GM10847 (cell line): ENCODE measurements around the gene RUFY1.

ENCODE experiments used
- POLR2A ChIP-seq: IDR thresholded peaks from 2 replicates; pipeline ENCODE4 v1.6.1; 2011; ENCODE audit not compliant: insufficient read length; ENCODE audit errors: extremely low read depth

RUFY1 gene

DNA sequence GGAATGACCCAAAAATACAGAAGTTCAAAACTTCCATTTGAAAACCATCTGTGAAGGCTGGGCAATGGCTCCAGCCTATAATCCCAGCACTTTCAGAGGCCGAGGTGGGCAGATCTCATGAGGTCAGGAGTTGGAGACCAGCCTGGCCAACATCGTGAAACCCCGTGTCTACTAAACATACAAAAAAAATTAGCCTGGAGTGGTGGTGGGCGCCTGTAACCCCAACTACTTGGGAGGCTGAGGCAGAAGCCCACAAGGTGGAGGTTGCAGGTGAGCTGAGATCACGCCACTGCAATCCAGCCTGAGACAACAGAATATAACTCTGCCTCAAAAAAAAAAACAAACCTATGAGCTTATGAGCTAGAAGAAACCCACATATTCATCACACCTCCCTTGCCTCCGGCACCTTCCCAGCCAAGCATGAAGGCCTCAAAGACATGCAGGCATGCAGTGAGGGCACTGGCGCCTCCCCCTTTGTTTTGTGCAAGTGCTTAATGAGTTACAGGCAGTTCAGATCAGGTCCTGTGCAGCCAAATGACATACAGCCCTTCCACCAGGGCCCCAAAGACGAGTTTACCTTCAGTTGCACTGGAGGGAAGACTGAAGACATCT lies 63.2 kb downstream of the RUFY1 start:
- TF ChIP-seq POLR2A: no peak

DNA sequence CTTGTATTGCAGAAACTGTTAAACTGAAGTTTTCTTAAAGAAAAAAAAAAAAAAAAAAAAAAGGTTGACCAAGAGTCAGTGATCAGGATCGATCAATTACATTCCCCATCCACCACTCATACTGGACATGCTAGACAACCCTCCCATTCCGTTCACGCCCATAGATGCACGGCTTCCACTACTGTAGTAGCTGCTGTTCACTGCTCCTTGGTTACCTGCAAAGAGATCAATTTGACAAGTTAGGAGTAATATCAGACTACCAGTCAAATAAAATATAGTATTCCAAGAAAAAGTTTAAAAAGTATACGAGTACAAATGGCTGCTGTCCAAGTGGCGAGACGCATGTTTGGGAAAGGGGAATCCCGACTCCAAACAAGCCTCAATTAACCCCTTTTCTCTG lies 64.4 kb downstream of the RUFY1 start:
- TF ChIP-seq POLR2A: no peak

DNA sequence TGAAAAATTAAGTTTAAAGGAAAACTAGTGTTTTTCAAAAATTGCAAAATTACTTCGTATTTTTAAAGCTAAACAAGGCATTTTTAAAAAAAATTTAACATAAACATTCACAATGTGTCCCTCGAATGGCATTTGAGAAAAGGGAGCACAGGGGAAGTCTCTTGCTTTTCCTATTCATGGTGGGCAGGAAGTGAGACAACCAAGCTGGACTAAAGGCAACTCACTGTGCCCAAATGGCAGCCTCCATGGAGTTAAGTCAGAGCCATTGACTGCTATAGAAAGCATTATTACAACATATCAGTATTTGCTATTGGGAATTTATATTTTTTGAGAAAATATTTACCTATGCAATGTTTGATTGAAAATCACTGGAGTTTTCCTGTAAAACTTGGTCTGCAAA lies 64.8 kb downstream of the RUFY1 start:
- TF ChIP-seq POLR2A: no peak

DNA sequence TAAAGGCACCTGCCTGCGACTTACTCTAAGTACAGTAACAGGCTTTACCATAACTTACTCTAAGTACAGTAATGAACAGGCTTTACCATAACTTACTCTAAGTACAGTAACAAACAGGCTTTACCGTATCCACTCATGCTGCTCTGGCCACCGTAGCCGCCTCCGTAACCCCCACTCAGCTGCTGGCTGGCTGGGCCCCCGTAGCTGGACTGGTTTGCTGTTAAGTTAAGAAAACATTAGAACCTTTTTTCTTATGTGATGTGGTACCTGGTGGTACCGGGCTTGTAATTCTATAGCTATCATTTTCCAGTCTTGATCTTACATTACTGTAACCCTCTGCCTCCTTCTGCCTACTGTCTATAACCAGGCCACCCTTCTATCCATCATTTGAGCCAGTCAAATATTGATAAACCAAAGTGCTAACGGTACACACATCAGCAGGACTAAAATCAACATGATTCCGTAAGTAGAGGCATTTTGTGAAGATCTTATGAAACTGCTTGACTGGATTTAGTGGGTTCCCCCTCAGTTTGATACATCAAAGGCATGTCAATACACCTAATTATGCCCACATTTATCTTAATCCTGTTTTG lies 65.7 kb downstream of the RUFY1 start:
- TF ChIP-seq POLR2A: no peak

DNA sequence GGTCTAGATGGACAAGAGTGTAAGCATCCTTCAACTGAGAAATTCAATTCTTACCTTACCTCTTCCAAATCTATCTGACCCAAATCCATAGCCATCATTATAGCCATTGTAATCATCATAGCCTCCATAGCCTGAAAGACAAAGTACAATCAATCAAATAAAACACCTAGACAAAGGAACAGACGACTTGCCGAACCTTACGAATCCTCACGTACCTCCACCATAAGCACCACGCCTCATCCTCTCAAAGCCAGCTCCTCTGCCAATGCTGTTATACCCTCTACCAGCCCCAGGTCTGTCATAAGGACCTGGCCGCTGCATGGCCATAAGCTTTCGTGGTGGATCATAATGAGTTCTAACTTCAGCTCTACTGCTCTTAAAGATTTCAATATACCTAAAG lies 67.6 kb downstream of the RUFY1 start:
- no peak for TF ChIP-seq POLR2A

DNA sequence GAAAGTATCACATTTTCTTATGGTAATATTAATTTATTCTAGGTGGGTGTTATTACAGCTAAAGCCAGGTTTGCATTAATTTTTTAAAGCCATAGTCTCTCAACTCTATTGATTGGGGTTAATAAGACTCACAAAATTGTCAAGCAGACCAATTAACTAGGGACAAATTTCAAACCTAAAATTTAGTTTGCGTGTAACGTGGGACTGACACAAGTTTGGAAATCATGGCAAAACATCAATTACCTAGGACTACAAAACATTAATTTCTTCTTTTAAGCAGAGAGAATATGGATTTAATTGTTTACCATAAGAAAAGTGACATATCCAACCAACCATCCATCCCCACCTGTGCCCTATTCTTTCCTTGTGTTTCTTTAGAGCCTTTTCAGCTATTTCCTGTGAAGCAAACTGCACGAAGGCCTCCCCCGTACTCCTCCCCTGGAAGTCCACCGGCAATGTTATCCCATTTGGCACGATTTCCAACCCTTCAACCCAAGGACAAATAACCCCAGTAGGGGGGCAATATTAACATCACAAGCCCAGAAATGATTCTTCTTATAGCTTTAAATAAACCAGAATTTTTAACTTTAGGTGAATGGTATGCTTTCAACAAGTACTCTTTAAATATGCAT lies 68.7 kb downstream of the RUFY1 start:
- TF ChIP-seq POLR2A: no peak

DNA sequence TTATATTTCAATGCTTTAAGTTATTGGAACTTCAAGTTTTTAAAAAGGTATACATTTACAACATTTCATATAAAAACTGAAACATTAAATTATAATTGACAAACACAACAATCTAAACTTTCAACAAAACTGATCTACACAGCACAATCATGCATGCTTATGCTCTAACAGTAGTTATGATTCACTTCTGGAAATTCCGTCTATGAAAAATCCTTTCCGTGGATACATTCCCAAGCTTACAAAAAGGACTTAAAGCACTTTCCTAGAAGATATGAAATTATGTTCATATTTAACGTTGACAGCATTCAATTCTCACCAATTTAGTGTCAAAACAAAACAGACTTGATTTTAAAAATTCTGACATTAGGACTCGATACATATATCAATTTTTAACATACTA lies 69.4 kb downstream of the RUFY1 start:
- no peak for TF ChIP-seq POLR2A

DNA sequence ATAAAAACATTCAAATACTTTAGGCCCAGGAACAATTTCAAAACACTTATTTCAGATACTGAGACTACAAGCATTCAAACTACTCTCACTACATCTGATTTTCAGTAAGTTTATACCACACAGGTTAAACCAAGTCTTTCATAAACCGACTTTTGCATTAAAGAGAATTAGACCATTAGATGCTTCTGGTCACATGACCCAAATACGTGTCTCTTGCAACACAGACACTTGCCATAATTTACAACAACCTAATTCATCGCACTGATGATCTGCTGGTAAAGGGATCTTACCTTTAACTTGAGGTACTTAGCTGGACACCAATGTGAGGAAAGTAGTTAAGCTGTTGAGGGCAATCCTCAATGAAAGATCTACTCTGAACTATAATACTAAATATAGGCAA lies 69.9 kb downstream of the RUFY1 start:
- TF ChIP-seq POLR2A: no peak

DNA sequence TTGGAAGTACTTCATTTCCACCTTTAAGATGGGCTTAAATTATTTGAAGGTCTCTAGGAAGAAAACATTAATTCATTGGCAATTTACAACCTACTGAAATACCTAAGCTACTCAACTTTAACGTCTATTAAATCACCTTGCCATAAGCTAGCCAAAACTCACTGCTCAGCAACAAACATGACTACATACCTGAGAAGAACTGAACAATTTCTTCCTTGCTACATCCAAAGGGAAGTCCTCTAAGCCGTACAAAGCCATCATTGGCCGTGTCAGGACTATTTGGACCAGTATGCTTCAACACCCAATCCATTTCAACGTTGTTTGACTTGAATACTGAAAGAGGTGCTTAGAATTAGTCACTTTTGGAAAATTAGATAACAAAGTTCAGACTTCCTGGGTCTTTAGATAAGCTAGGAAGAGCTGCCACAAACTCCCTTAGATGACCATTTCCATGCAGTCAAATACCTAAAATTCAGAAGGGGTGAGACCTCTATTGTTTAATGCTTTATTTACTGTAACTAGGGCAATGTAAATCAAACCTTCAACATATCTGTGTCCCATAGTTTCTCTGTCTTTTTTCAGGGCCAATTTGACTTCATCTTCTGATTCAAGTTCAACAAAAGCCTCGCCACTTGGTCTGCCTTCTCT lies 70.5 kb downstream of the RUFY1 start:
- no peak for TF ChIP-seq POLR2A

DNA sequence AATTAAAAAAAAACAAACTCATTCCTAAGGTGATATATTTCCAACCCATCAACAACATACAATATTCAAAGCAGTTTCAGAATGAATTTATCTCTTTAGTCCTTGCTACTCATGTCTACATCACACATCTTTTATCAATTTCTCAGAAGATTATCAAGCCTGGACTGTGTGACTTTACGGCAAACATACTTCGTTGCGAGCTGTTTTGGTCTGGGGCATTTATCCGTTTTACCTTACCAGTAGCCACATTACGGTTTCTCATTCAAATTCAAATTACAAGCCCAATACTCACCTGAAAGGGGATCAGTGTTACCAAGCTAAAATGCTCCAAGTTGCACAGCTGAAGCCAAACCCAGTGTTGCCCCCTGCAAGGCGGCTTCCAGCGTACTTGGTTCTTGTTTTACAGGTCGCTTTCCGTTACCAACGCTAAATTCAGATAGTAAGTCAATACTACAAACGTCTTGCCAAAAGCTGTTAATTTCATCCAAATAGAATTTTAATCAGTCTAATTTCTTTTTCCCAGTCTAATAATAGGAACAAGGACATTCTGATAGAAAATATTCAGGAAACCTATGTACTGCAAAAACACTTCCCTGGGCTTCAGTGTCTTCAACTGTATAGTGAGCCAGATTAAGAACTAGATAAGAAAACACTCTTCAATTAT lies 71.3 kb downstream of the RUFY1 start:
- TF ChIP-seq POLR2A: no peak

DNA sequence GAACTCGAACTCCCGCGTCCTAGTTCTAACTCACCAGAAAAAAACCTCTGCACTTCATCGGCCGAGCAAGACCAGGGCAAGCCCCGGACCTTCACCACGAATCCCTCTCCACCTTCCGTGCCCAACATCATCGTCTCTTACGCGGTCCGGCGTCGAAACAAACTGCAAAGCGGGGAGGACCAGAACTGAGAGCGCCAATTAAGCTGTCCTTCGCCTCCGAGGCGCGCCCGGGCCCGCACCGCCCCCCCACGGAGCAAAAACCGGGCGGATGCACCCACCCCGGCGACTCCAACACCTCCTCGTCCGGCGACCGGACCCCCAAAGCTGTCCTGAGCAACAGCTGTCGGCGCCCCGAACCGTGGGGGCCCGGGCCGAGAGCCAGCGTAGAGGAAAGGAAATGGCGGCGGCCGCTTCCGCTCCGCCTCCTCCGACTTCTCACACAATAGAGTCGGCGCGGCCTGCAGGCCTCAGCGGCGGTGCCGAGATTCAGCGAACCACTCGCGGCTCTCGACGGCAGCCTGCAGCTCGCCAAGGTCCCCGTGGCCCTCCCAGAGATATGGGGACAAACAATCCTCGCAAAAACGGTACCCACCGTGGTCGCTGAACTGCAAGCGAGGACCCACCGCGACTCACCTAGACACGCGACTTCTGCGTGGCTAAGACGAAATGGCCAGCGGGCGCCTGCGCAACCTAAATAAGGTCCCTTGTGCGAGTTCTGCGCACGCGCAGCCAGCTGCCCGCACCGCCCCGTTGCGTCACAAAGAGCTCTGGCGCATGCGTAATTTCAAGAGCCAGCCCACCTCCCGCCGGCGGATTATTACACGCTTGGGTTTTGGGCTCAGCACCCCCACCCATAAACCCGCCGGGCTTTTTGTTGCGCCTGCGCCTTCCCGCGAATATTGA lies 72.9 kb downstream of the RUFY1 start, which contains the start of gene HNRNPH1:
Gene HNRNPH1 (minus strand): TSS at position 669 of the 903 bp plus-strand sequence. CDS start 538 bp downstream, at position 131.
- TF ChIP-seq POLR2A: peak; percentile 100

DNA sequence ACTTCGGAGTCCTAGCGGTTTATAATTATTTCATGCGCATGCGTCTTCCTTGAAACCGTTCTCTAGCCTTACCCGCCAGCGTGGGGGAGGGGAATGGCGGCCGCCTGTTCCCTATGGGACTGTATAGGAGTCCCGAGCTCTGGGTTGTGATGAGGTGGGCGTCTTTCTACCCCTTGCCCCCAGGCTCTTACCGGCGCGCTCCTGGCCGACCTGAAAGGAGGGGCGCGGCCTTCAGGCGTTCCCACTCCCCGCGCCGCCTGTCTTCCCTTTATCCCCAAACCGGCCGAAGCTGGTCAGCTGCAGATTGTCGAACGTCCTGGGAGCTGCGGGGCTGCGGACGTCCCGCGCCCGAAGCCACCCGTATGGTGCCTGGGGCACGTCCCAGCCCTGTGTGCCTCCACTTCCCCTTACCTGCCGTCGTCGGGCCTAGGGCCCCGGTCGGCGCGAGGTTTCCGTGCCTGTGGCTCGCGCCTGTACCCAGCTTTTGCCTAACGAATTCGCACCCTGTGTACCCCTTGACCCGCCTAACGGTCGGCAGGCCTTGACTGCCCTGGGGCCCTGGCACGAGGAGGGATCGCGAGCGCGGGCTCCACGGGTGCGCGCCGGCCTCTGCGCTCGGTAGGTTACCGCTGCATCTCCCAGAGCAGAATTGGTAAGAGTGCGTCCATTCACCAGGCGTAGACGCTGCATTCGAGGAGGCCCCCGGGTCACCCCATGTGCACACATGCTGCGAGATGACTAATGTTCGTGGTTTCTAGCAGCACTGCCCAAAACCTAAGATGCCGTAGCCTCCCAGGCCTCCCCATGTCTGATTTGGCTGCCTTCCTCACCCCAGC lies 73.8 kb downstream of the RUFY1 start:
- TF ChIP-seq POLR2A: no peak

DNA sequence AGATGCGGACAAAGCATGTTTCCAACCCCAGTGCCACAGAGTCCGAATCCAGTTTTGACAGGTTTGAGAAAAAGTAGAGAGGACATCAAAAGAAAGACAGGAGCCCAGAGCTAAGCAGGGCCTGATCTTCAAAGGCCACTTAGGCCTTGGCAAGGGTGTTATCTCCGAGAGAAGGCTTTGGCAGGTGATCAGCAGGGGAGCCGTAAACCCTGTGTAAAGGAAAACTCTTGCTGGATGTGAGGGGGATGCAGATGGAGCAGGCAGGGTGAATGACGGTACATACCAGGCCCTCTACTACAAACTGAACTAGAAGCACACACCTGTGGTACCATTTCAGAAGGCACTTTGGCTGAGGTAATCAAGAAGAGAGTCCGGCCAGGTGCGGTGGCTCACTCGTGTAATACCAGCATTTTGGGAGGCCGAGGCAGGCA lies 74.5 kb downstream of the RUFY1 start:
- no peak for TF ChIP-seq POLR2A

DNA sequence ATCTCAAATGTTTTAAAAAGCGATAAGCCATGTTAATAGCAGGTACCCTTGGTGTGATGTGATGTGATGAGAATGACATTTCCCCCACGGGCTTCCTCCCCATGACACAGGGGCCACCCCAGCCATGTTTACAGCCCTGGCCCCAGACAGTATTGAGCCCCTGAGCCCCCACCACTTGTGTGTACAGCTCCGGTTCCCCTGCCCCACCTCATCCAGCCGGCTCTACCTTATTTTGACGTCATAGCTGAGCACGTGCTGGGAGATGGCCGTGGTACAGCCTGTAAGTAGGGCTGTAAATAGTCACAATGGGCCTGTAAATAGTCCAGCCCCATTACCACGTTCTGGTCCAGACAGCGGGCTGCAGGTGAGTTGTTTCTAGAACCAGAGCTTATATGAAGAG lies 98.1 kb downstream of the RUFY1 start:
- no peak for TF ChIP-seq POLR2A
